OCI-LY7 (cell line): ENCODE results near the gene CCDC141. TPM values are rescaled to one million over a fixed set of nuclear protein-coding genes. Genes with fewer than 3 reads are reported as not detected.
A peak's percentile ranks its signal among the peaks of the same experiment; 100 is the strongest.

Experiments used
- BruUV-seq: library from RNA; stranded (reverse); fragments of 400-500 nt; replicated peaks from 2 replicates; lab custom pipeline; 2021; lab: Mats Ljungman, UMichigan
- CTCF ChIA-PET: fragments of 300-600 bp; sonication (Branson Sonifier 250); formaldehyde crosslinking; loops from one replicate; lab custom pipeline; 2022; ENCODE audit warnings: antibody characterized with exemption; ENCODE audit not compliant: unreplicated experiment; lab: Charles Lee
- POLR2A ChIA-PET: fragments of 300-600 bp; sonication (Branson Sonifier 250); formaldehyde crosslinking; loops from one replicate; lab custom pipeline; 2022; ENCODE audit warnings: antibody characterized with exemption; lab: Charles Lee
- DNase-seq: peaks from one replicate; pipeline ENCODE4 v3.0.0-alpha.2; 2015; ENCODE audit warnings: low spot score
- H2AFZ ChIP-seq: fragments of 200-600 bp; sonication (generic), shearing (Covaris generic); 2 replicates; pipeline ENCODE4 v1.6.1; 2014; ENCODE audit warnings: mild to moderate bottlenecking, antibody characterized with exemption, low read length, moderate library complexity
- H3K27ac ChIP-seq: fragments of 200-600 bp; sonication (generic); 2 replicates; pipeline ENCODE4 v1.5.1; 2014; ENCODE audit warnings: mixed run types, low read depth, mild to moderate bottlenecking, moderate library complexity, low read length, inconsistent platforms; ENCODE audit not compliant: poor library complexity, severe bottlenecking
- H3K36me3 ChIP-seq: fragments of 200-600 bp; sonication (generic); 2 replicates; pipeline ENCODE4 v1.6.1; 2014; ENCODE audit warnings: mild to moderate bottlenecking, antibody characterized with exemption, low read length, moderate library complexity, mixed read lengths; ENCODE audit not compliant: insufficient read depth
- H3K4me1 ChIP-seq: fragments of 200-600 bp; sonication (generic); 2 replicates; pipeline ENCODE4 v1.5.1; 2014; ENCODE audit warnings: mild to moderate bottlenecking, low read length; ENCODE audit not compliant: insufficient read depth, poor library complexity, severe bottlenecking
- H3K4me2 ChIP-seq: fragments of 200-600 bp; sonication (generic); 2 replicates; pipeline ENCODE4 v1.6.1; 2014; ENCODE audit warnings: mild to moderate bottlenecking, low read length
- H3K4me3 ChIP-seq: fragments of 200-600 bp; sonication (generic); 2 replicates; pipeline ENCODE4 v1.5.1; 2014; ENCODE audit warnings: mild to moderate bottlenecking, low read depth, low read length; ENCODE audit not compliant: poor library complexity, severe bottlenecking
- H3K79me2 ChIP-seq: fragments of 200-600 bp; sonication (generic); 2 replicates; pipeline ENCODE4 v1.6.1; 2016; ENCODE audit warnings: low read depth, mild to moderate bottlenecking, low read length, moderate library complexity, mixed read lengths; ENCODE audit not compliant: insufficient read depth
- H3K9me2 ChIP-seq: fragments of 200-600 bp; sonication (generic); 2 replicates; pipeline ENCODE4 v1.6.1; 2016; ENCODE audit warnings: mild to moderate bottlenecking, low read length, mixed read lengths; ENCODE audit not compliant: insufficient read depth
- H3K9me3 ChIP-seq: fragments of 200-600 bp; sonication (generic); 2 replicates; pipeline ENCODE4 v1.6.1; 2014; ENCODE audit warnings: mild to moderate bottlenecking, mixed run types, low read length, mixed read lengths
- H4K20me1 ChIP-seq: fragments of 200-600 bp; sonication (generic); 2 replicates; pipeline ENCODE4 v1.6.1; 2014; ENCODE audit warnings: mild to moderate bottlenecking, antibody characterized with exemption, low read length, moderate library complexity, mixed read lengths; ENCODE audit not compliant: insufficient read depth
- CTCF ChIP-seq: fragments of 200-600 bp; sonication (generic); conservative IDR thresholded peaks from 2 replicates; pipeline ENCODE4 v1.5.1; 2014; ENCODE audit warnings: mild to moderate bottlenecking, antibody characterized with exemption, low read length, moderate library complexity, mixed read lengths
- EZH2phosphoT487 ChIP-seq: fragments of 200-600 bp; sonication (generic); IDR thresholded peaks from 2 replicates; pipeline ENCODE4 v1.6.1; 2018; ENCODE audit warnings: low read depth, borderline replicate concordance, mild to moderate bottlenecking, mixed run types, antibody characterized with exemption, low read length, moderate library complexity, mixed read lengths
- intact Hi-C: fragments of 100-400 bp; cut with micrococcal nuclease; formaldehyde crosslinking; loops from one replicate; pipeline ENCODE4 v1.10.0; 2022; ENCODE audit not compliant: unreplicated experiment
- total RNA-seq, 2 experiments: library from RNA; depleted of rRNA in 1 of 2; stranded (reverse); fragments of >200 nt in 1 of 2; shearing (Covaris generic) in 1 of 2; gene quantifications; 2 replicates each; pipeline ENCODE4 v1.2.3, GENCODE V29; 2014 to 2022

CCDC141 gene
- total RNA-seq, 2 experiments from 2014 or later, result 0.32 TPM; not detected in 1

GRCh38 chr2:179037807-179038206 lies 12.1 kb downstream of the CCDC141 start:
- no peaks in the 10 kb centered on the region for H3K9me3 ChIP-seq
- no peak overlapping the region for H3K4me3 ChIP-seq
- H3K4me2 ChIP-seq, result no peak overlapping the region
- no peak for DNase-seq
- BruUV-seq, result no TSS peak
- no peak for TF ChIP-seq EZH2phosphoT487
- TF ChIP-seq CTCF, result no peak
- no peak overlapping the region for H3K27ac ChIP-seq
- ChIA-PET CTCF (no interaction called here), POLR2A (interaction anchor here (1.6 kb wide), 1 partner anchor 8 kb away, joined by 3 read pairs; no protein-coding TSS in a partner anchor)
- intact Hi-C loops, result no loop called here
- no peaks in the 10 kb centered on the region for H3K79me2 ChIP-seq
- H2AFZ ChIP-seq, result no peak overlapping the region
- no peaks in the 10 kb centered on the region for H3K36me3 ChIP-seq
- no peaks in the 10 kb centered on the region for H3K9me2 ChIP-seq
- H3K4me1 ChIP-seq, result no peaks in the 10 kb centered on the region
- no peaks in the 10 kb centered on the region for H4K20me1 ChIP-seq

GRCh38 chr2:179036353-179036905 lies 13.5 kb downstream of the CCDC141 start:
- BruUV-seq, result no TSS peak
- intact Hi-C loops, result no loop called here

More at GRCh38 chr2:179036353-179036905, 13.5 kb downstream of the CCDC141 start:
- Histone ChIP-seq H3K9me2 (no peaks in the 10 kb centered on the region), H3K4me3 (no peak overlapping the region), H3K27ac (no peak overlapping the region), H3K79me2 (no peaks in the 10 kb centered on the region), H3K4me2 (no peak overlapping the region), H2AFZ (peak overlapping the region; percentile 24; the same call in 1 of the 2 replicates), H3K4me1 (peaks cover 13% of the 10 kb centered on the region), H4K20me1 (no peaks in the 10 kb centered on the region), H3K9me3 (no peaks in the 10 kb centered on the region), H3K36me3 (no peaks in the 10 kb centered on the region)
- POLR2A ChIA-PET, result interaction anchor here (1.6 kb wide), 1 partner anchor 9 kb away, joined by 3 read pairs; no protein-coding TSS in a partner anchor
- TF ChIP-seq EZH2phosphoT487 (no peak), CTCF (no peak)
- CTCF ChIA-PET, result no interaction called here
- DNase-seq, result no peak
